HEK293 (cell line): ENCODE results near the gene WDR20.

Source experiments
- PATZ1 ChIP-seq: fragments of 450-650 bp; formaldehyde crosslinking; IDR thresholded peaks from 2 replicates; pipeline ENCODE4 v1.5.1; 2016; ENCODE audit warnings: missing biosample characterization, missing genetic modification characterization
- SETDB1 ChIP-seq: IDR thresholded peaks from one replicate; pipeline ENCODE4 v1.6.1; 2017; ENCODE audit warnings: mild to moderate bottlenecking, low read length, moderate library complexity, mixed read lengths; ENCODE audit not compliant: insufficient read length
- ZBTB1 ChIP-seq: fragments of 450-650 bp; formaldehyde crosslinking; IDR thresholded peaks from 2 replicates; pipeline ENCODE4 v1.5.1; 2016; ENCODE audit warnings: missing biosample characterization, missing genetic modification characterization
- ZNF121 ChIP-seq: fragments of 450-650 bp; formaldehyde crosslinking; IDR thresholded peaks from 2 replicates; pipeline ENCODE4 v1.5.1; 2016; ENCODE audit warnings: missing biosample characterization, missing genetic modification characterization
- ZNF138 ChIP-seq: fragments of 450-650 bp; formaldehyde crosslinking; IDR thresholded peaks from 2 replicates; pipeline ENCODE4 v1.5.1; 2016; ENCODE audit warnings: missing biosample characterization, missing genetic modification characterization, borderline replicate concordance
- ZNF274 ChIP-seq, 2 experiments: fragments of 200-500 bp in 1 of 2; fragments of 450-650 bp in 1 of 2; sonication (Bioruptor generic) in 1 of 2; formaldehyde crosslinking in 1 of 2; IDR thresholded peaks; 2 replicates each; pipeline versions ENCODE4 v1.5.1 to v1.6.1; 2014 to 2016; ENCODE audit warnings: borderline replicate concordance in 1 of 2, inconsistent platforms in 1 of 2, low read length in 1 of 2, missing biosample characterization in 1 of 2, missing genetic modification characterization in 1 of 2
- ZNF544 ChIP-seq: fragments of 450-650 bp; formaldehyde crosslinking; IDR thresholded peaks from 2 replicates; pipeline ENCODE4 v1.5.0; 2017; ENCODE audit warnings: missing biosample characterization, missing genetic modification characterization
- ZNF560 ChIP-seq: fragments of 450-650 bp; formaldehyde crosslinking; IDR thresholded peaks from 2 replicates; pipeline ENCODE4 v1.5.1; 2017; ENCODE audit warnings: missing biosample characterization, missing genetic modification characterization, borderline replicate concordance
- ZNF561 ChIP-seq: fragments of 450-650 bp; IDR thresholded peaks from 2 replicates; pipeline ENCODE4 v1.5.1; 2018; ENCODE audit warnings: missing biosample characterization, missing genetic modification characterization, borderline replicate concordance
- ZNF629 ChIP-seq: fragments of 450-650 bp; formaldehyde crosslinking; IDR thresholded peaks from 2 replicates; pipeline ENCODE4 v1.5.1; 2017; ENCODE audit warnings: missing biosample characterization, missing genetic modification characterization
- TF ChIP-seq, protein P1 (sequence below): fragments of 450-650 bp; formaldehyde crosslinking; IDR thresholded peaks from 2 replicates; pipeline ENCODE4 v1.5.1; 2016; ENCODE audit warnings: missing biosample characterization, missing genetic modification characterization
- TF ChIP-seq, protein P2 (sequence below): fragments of 450-650 bp; formaldehyde crosslinking; IDR thresholded peaks from 2 replicates; pipeline ENCODE4 v1.5.1; 2016; ENCODE audit warnings: missing biosample characterization, missing genetic modification characterization

DNA sequence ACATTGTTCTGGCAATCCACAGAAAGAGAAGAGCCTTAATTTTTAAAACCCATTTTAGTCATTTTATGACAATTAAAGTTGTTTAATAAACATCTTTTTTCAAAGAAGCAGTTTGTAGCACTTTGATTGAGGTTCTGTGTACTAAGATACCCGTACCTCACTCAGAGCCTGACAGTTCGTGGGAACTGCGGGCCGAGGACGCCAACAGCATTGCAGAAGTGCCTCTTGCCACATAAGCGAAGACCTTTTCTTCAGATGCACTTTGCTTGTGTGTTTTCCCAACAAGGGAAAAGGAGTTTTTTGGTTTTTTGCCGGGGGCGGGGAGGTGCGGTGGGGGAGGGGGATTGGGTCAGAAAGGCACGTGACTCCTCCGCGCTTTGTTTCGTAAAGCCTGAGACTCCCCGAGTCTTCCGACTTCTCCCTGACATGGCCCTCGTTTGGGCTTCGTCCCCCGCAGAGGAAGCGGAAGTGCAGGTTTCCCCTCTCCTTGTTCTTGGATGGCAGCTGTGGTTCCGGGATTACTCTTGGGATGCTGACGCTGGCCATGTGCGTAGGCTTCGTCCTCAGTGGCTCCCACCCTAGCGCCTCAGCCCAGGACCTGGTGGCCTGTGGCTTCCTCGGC lies 70.8 kb downstream of the WDR20 start:
- no peak for TF ChIP-seq SETDB1
- TF ChIP-seq ZNF138 (tag by site-specific recombination) = no peak
- TF ChIP-seq, protein P1, sequence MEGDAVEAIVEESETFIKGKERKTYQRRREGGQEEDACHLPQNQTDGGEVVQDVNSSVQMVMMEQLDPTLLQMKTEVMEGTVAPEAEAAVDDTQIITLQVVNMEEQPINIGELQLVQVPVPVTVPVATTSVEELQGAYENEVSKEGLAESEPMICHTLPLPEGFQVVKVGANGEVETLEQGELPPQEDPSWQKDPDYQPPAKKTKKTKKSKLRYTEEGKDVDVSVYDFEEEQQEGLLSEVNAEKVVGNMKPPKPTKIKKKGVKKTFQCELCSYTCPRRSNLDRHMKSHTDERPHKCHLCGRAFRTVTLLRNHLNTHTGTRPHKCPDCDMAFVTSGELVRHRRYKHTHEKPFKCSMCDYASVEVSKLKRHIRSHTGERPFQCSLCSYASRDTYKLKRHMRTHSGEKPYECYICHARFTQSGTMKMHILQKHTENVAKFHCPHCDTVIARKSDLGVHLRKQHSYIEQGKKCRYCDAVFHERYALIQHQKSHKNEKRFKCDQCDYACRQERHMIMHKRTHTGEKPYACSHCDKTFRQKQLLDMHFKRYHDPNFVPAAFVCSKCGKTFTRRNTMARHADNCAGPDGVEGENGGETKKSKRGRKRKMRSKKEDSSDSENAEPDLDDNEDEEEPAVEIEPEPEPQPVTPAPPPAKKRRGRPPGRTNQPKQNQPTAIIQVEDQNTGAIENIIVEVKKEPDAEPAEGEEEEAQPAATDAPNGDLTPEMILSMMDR = no peak
- no peak for TF ChIP-seq ZNF544
- no peak for TF ChIP-seq ZNF274 (IDR thresholded peaks at IDR 0.05; ENCODE audit: low read length)
- no peak for TF ChIP-seq ZNF274 (tag by site-specific recombination; IDR thresholded peaks at IDR 0.05; ENCODE audit: borderline replicate concordance)
- no peak for TF ChIP-seq ZNF560
- TF ChIP-seq PATZ1 (tag by site-specific recombination) = no peak
- no peak for TF ChIP-seq ZBTB1
- no peak for TF ChIP-seq ZNF561
- no peak for TF ChIP-seq ZNF629 (tag by site-specific recombination)
- no peak for TF ChIP-seq ZNF121 (tag by site-specific recombination)
- TF ChIP-seq, protein P2, sequence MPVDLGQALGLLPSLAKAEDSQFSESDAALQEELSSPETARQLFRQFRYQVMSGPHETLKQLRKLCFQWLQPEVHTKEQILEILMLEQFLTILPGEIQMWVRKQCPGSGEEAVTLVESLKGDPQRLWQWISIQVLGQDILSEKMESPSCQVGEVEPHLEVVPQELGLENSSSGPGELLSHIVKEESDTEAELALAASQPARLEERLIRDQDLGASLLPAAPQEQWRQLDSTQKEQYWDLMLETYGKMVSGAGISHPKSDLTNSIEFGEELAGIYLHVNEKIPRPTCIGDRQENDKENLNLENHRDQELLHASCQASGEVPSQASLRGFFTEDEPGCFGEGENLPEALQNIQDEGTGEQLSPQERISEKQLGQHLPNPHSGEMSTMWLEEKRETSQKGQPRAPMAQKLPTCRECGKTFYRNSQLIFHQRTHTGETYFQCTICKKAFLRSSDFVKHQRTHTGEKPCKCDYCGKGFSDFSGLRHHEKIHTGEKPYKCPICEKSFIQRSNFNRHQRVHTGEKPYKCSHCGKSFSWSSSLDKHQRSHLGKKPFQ = no peak
